Measurements from ENCODE around the gene GCNA.
"Not testable (repeated sequence)": the region's sequence is repeated elsewhere in the genome, so short reads cannot be mapped to it uniquely, and the experiment has no call there.

GCNA gene

DNA sequence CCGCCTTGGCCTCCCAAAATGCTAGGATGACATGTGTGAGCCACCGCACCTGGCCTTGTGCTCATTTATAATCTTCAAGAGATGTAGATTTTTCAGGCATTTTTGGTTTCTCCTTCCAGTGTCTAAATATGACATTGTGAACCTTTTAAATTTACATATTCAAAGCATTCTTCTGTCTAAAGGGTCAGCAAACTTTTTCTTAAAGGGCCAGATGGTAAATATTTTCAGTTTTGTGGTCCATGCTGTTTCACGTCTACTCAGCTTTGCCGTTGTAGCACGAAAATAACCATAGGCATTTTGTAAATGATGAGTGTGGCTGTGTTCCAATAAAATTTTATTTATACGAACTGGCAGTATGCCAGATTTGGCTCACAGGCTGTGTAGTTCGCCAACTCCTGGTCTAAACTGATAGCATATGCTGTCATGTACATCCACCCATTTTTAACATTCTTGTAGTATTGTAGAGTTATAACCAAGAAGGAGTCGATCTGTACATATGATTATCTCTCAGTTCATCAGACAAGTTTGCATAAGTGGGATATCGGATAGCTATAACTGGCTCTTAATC is 12.7 kb upstream of the GCNA start:
- TF ChIP-seq, protein P1, sequence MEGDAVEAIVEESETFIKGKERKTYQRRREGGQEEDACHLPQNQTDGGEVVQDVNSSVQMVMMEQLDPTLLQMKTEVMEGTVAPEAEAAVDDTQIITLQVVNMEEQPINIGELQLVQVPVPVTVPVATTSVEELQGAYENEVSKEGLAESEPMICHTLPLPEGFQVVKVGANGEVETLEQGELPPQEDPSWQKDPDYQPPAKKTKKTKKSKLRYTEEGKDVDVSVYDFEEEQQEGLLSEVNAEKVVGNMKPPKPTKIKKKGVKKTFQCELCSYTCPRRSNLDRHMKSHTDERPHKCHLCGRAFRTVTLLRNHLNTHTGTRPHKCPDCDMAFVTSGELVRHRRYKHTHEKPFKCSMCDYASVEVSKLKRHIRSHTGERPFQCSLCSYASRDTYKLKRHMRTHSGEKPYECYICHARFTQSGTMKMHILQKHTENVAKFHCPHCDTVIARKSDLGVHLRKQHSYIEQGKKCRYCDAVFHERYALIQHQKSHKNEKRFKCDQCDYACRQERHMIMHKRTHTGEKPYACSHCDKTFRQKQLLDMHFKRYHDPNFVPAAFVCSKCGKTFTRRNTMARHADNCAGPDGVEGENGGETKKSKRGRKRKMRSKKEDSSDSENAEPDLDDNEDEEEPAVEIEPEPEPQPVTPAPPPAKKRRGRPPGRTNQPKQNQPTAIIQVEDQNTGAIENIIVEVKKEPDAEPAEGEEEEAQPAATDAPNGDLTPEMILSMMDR (IDR thresholded peaks at IDR 0.05; ENCODE audit: low read depth, low read length), result no peak
- peaks cover 61% of the 10 kb centered on the region for H3K36me3 ChIP-seq
- H3K27ac ChIP-seq, result no peak overlapping the region
- H3K27me3 ChIP-seq (ENCODE audit: insufficient read depth, low read depth, severe bottlenecking), result peaks cover 14% of the 10 kb centered on the region
- no peaks in the 10 kb centered on the region for H3K9me3 ChIP-seq (ENCODE audit: severe bottlenecking)
- H3K4me3 ChIP-seq (ENCODE audit: low read depth, low read length), result no peak overlapping the region
- DNase-seq, result no peak

DNA sequence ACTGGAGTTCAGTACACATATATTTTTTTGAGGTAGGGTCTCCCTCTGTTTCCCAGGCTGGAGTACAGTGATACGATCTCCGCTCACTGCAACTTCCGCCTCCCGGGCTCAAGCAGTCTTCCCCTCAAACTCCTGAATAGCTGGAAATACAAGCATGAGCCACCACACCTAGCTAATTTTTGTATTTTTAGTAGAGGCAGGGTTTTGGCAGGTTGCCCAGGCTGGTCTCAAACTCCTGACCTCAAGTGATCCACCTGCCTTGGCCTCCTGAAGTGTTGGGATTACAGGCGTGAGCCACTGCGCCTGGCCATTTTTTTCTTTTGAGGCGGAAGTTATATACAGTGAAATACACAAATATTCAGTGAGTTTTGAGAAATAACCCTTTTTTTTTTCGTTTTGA is 6.8 kb upstream of the GCNA start:
- not testable (repeated sequence) for H3K27me3 ChIP-seq (ENCODE audit: insufficient read depth, low read depth, severe bottlenecking); H3K4me3 ChIP-seq (ENCODE audit: low read depth, low read length); DNase-seq; H3K9me3 ChIP-seq (ENCODE audit: severe bottlenecking); H3K27ac ChIP-seq
- H3K36me3 ChIP-seq, result peaks cover 35% of the 10 kb centered on the region

DNA sequence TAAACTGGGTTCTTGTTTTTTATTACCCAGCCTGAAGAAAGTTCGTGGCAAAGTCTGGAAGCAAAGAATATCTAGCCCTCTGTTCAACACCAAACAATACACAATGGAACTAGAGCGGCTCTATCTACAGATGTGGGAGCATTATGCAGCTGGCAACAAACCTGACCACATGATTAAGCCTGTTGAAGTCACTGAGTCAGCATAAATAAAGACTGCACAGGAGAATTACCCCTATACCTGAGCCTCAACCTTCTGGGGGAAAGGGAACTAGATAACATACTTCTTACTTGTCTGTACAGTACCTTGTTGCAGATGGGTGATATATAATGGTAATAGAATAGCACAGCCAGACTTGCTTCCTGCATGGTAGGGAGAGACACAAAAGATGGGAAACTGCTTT is 4.6 kb upstream of the GCNA start:
- Histone ChIP-seq H3K27ac (no peak overlapping the region), H3K9me3 (ENCODE audit: severe bottlenecking) (no peaks in the 10 kb centered on the region), H3K27me3 (ENCODE audit: insufficient read depth, low read depth, severe bottlenecking) (peaks cover 2% of the 10 kb centered on the region), H3K36me3 (peaks cover 14% of the 10 kb centered on the region), H3K4me3 (ENCODE audit: low read depth, low read length) (no peak overlapping the region)
- no peak for DNase-seq
- TF ChIP-seq, protein P1 (IDR thresholded peaks at IDR 0.05; ENCODE audit: low read depth, low read length), result no peak

DNA sequence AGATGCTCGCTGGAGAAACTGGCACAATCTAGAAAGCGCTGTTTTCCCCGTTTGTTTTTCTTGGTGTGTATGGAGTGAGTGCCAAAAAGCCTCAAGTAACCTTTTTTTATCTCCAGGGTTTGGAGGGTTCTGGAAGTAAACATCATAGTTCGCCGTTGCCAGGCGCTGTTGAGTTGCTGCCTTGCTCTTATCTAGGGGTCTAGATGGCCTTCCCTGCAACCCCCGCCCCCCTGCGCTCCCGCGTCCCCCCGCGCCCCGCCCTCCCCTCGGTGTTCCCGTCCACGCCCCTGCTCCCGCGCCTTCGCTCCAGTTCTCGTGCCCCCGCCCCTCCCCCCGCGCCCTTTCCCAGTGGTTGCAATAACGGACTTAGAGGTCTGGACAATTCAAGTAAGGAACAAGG is 555 bp upstream of the GCNA start:
- no peak for DNase-seq
- Histone ChIP-seq H3K4me3 (ENCODE audit: low read depth, low read length) (no peak overlapping the region), H3K9me3 (ENCODE audit: severe bottlenecking) (no peaks in the 10 kb centered on the region), H3K27me3 (ENCODE audit: insufficient read depth, low read depth, severe bottlenecking) (peaks cover 6% of the 10 kb centered on the region), H3K36me3 (peaks cover 5% of the 10 kb centered on the region), H3K27ac (no peak overlapping the region)
- TF ChIP-seq, protein P1 (IDR thresholded peaks at IDR 0.05; ENCODE audit: low read depth, low read length), result no peak

DNA sequence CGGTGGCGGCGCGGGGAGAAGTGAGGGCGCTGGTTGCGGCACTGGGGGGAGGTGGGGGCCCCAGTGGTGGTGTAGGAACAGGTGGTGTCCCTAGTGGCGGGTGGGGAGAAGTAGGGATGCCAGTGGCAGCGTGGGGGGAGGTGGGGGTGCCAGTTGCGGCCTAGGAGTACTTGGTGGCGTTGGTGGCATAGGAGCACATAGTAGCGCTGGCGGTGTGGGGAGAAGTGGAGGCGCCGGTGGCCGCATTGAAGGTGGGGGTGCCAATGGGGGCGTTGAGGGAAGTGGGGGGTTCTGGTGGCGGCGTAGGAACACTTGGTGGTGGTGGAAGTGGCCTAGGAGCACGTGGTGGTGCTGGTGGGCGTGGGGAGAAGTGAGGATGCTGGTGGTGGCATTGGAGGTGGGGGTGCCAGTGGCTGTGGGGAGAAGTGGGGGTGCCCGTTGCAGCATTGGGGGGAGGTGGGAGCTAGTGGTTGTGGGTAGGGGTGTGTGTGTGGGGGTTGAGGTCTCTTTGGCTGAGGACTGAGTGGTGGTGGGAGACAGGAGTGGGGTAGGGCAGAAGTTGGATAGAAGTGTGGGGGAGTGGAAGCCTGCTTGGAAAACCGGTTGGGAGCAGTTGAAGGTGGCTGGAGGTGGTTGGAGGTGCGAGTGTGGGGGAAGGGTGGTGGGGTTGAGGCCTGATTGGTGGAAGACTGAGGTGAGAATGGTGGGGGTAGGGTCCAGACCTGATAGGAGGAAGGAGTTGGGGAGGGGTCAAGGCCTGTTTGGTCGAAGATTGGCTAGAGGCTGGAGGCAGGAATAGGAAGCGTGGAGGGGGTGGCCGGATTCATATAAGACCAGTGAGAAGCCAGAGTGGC is 1.1 kb downstream of the GCNA start:
- no peak overlapping the region for H3K4me3 ChIP-seq (ENCODE audit: low read depth, low read length)
- no peak overlapping the region for H3K27ac ChIP-seq
- H3K27me3 ChIP-seq (ENCODE audit: insufficient read depth, low read depth, severe bottlenecking), result peaks cover 6% of the 10 kb centered on the region
- TF ChIP-seq, protein P1 (IDR thresholded peaks at IDR 0.05; ENCODE audit: low read depth, low read length), result no peak
- no peaks in the 10 kb centered on the region for H3K9me3 ChIP-seq (ENCODE audit: severe bottlenecking)
- no peak for DNase-seq
- H3K36me3 ChIP-seq, result peaks cover 2% of the 10 kb centered on the region; the same call in 1 of the 2 replicates

DNA sequence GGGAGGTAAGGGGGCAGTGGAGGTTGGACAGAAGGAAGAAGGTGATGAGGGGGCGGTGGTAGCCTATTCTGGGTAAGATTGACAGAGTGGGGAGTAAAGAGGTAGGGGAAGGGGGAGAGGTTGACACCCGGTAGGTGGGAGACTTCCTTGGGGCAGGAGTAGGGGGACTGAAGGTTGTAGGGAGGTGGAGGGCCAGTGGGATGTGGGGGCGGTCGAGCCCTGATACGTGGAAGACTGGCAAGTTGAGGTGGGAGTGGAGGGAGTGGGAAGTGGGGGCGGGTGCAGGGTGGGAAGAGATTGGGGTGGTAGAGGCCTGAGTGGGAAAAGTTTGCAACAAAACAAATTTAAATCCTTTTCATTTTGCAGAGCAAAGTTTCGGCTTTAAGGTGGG is 1.7 kb downstream of the GCNA start:
- Histone ChIP-seq H3K9me3 (ENCODE audit: severe bottlenecking) (no peaks in the 10 kb centered on the region), H3K4me3 (ENCODE audit: low read depth, low read length) (no peak overlapping the region), H3K36me3 (peaks cover 2% of the 10 kb centered on the region; the same call in 1 of the 2 replicates), H3K27me3 (ENCODE audit: insufficient read depth, low read depth, severe bottlenecking) (peaks cover 6% of the 10 kb centered on the region), H3K27ac (no peak overlapping the region)
- DNase-seq, result no peak
- TF ChIP-seq, protein P1 (IDR thresholded peaks at IDR 0.05; ENCODE audit: low read depth, low read length), result no peak
